Skeletal muscle cell (primary cell): ENCODE measurements around the gene SLC10A3.

Experiments used
- DNase-seq: peaks from one replicate; pipeline ENCODE4 v3.0.0-alpha.2; 2010; ENCODE audit warnings: low read depth
- H3K4me3 ChIP-seq: 2 replicates; pipeline ENCODE4 v1.5.1; 2011; ENCODE audit warnings: low read depth, mild to moderate bottlenecking, control low read depth, low read length, moderate library complexity

Gene SLC10A3

GRCh38 chrX:154490414-154491083, at the start of gene SLC10A3:
SLC10A3 (minus strand) TSS chrX:154490629; CDS start chrX:154488940, 1,689 bp downstream.
- H3K4me3 ChIP-seq, result peak within 1 kb of the TSS; percentile 66
- peak; percentile 77 for DNase-seq

DNA sequence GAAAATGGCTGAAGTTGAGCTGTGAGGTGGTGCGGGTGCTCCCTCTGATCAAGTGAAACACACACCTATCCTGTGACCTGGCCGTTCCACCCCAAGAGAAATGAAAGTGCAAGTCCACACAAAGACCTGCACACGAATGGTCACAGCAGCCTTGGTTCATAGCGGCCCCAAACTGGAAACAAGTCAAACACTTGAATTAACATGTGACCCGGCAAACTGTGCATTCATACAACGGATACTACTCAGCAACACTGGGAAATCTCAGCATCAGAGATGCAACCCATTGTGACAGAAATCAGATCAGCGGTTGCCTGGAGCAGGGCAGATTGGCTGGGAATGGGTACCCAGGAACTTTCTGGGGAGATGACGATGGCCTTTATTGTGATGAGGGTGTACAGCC, 48.6 kb upstream of the SLC10A3 start:
- no peak overlapping the region for H3K4me3 ChIP-seq
- no peak for DNase-seq

DNA sequence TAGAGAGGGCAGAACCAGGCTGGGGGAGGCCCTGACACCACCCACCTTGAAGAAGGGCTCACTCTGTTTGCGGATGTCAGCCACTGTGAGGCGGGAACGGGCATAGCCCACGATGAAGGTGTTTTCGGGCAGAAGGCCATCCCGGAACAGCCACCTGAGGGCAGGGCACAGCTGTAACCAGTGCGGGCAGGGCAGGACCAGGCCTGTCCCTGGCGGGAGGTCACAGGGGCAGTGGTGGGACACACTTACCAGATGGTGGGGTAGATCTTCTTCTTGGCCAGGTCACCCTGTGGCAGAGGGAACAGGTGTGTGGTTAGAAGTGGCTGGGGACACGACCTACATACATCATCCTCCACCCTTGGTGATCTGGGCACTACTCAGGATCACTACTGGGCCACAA, 45.5 kb upstream of the SLC10A3 start:
- no peak overlapping the region for H3K4me3 ChIP-seq
- no peak for DNase-seq

GRCh38 chrX:154534526-154535322, 44.3 kb upstream of the SLC10A3 start:
- no peak overlapping the region for H3K4me3 ChIP-seq
- no peak for DNase-seq

- DNase-seq, result no peak
- no peak overlapping the region for H3K4me3 ChIP-seq
Measured at GRCh38 chrX:154532690-154533089, 42.3 kb upstream of the SLC10A3 start.

- no peak overlapping the region for H3K4me3 ChIP-seq
- no peak for DNase-seq
Measured at GRCh38 chrX:154531626-154532025, 41.2 kb upstream of the SLC10A3 start.

GRCh38 chrX:154530286-154530685, 39.9 kb upstream of the SLC10A3 start:
- no peak overlapping the region for H3K4me3 ChIP-seq
- DNase-seq, result no peak

DNA sequence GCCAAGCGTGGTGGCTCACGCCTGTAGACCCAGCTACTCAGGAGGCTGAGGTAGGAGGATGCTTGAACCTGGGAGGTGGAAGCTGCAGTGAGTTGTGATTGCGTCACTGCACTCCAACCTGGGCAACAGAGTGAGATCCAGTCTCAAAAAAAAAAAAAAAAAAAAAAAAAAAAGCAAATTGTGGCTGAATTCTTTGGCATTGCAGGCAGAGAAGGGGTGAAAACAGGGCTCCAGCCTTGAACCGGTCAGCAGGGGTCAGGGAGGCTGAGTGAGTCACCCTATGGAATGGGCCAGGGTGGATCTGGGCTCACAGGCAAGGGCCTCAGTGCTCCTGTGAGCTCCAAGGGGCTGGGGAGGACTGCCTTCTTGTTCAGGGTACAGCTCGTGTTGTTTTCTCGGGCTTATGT, 38.8 kb upstream of the SLC10A3 start:
- DNase-seq, result no peak
- H3K4me3 ChIP-seq, result no peak overlapping the region

DNA sequence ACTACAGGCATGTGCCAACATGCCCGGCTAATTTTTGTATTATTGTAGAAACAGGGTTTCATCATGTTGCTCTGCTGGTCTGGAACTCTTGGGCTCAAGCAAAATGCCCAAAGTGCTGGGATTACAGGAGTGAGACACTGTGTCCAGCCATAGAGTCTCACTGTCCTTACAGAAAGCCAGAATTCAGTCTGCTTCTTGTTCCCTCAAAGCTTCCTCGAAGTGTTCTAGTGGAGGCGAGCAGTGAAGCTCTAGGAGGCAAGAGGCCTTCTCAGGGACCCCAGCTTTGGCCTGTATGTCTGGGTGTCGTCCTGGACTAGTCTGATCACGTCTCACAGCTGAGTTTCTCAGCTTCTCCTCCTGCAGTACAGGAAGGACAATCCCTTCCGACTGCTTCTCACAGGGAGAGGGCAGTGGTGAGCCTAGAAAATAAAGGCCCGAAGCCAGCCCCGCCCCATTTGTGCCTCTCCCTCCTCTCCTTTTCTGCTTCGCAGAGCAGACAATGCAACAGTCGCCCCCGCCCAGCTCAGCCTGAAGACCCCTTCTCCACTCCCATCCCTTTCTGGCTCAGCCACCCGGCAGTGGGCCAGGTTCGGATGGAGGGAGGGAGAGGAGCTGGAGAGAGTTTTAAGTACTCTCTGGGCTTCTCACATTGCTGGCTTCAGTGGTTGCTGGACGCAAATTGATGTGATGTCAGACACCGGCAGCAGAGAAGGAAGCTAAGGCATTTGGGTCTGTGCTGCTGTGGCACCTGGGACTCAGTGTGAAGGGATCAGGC, 36.7 kb upstream of the SLC10A3 start:
- DNase-seq, result no peak
- no peak overlapping the region for H3K4me3 ChIP-seq

DNA sequence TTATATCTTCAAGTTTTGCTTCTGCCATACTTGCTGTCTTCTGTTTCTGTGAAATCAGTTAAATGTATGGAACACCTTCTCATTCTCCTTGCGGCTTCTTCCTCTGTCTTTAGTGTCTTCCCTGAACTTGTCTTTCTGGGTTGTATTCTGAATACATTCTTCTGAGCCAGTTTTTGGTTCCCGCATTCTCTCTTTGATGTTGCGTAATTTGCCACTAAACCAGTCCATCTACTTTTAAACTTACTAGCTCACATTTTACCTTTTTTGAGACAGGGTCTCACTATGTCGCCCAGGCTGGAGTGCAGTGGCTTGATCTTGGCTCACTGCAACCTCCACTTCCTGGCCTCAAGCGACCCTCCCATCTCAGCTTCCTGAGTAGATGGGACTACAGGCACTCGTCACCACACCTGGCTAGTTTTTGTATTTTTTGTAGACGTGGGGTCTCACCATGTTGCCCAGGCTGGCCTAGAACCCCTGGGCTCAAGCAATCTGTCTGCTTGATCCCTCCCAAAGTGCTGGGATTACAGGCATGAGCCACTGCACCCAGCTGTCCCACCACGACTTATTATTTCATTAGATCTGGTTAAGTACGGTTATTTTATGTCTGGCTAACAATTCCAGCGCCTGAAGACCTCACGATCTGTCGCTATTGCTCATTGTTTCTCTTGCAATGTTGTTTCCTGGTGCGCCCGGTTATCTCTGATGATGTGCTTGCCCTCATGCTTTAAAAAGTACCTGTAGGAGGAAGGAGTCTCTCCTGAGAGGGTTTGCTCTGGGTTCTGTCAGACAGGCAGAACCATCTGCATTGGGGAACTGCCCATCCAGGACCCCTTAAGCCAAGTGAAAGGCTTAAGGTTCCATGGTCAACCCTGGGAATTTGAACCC, 35.4 kb upstream of the SLC10A3 start:
- no peak overlapping the region for H3K4me3 ChIP-seq
- DNase-seq, result no peak

- H3K4me3 ChIP-seq, result no peak overlapping the region
- no peak for DNase-seq
Measured at GRCh38 chrX:154519389-154519788, 29.0 kb upstream of the SLC10A3 start.

DNA sequence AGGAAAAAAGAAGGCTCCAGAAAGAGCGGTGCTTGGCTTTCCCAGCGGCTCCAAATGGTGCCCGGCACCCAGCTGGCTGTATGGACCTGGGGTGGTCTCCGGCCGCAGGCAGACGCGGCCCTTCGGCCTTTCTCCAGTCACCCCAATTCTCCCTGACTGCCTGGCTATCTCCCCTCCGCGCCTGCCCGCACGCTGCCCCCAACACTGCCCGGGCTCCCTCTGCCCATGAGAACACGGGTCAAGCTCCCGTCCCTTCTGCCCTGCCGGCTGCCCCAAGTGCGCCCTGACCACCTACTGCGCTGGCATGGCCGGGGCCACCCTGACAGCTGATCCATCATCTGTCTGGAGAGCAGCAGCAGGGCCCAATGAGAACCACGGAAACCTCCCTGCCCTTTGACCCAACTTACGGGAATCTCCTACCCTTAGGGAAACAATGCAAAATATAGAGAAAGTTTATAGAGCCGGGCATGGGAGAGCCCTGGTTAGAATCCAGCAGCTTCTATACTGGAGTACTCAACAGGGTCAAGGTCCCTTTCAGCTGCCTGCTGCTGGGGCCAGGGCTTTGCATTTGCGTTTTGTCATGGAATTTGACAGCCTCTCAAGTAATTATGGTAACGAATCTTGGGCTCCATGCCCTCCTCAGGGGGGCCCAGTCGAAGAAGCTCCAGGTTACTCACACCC, 26.8 kb upstream of the SLC10A3 start:
- H3K4me3 ChIP-seq, result peak overlapping the region; percentile 7

GRCh38 chrX:154516656-154517100, 26.2 kb upstream of the SLC10A3 start:
- DNase-seq, result no peak
- peak overlapping the region; percentile 48 for H3K4me3 ChIP-seq

More for the DNA sequence above, 26.8 kb upstream of the SLC10A3 start:
- no peak for DNase-seq

GRCh38 chrX:154515966-154516655, 25.7 kb upstream of the SLC10A3 start, which contains the start of gene FAM3A:
FAM3A (minus strand) TSS chrX:154516232; CDS start chrX:154515772, 460 bp downstream.
- H3K4me3 ChIP-seq, result peak within 1 kb of the TSS; percentile 62
- DNase-seq, result peak; percentile 69

DNA sequence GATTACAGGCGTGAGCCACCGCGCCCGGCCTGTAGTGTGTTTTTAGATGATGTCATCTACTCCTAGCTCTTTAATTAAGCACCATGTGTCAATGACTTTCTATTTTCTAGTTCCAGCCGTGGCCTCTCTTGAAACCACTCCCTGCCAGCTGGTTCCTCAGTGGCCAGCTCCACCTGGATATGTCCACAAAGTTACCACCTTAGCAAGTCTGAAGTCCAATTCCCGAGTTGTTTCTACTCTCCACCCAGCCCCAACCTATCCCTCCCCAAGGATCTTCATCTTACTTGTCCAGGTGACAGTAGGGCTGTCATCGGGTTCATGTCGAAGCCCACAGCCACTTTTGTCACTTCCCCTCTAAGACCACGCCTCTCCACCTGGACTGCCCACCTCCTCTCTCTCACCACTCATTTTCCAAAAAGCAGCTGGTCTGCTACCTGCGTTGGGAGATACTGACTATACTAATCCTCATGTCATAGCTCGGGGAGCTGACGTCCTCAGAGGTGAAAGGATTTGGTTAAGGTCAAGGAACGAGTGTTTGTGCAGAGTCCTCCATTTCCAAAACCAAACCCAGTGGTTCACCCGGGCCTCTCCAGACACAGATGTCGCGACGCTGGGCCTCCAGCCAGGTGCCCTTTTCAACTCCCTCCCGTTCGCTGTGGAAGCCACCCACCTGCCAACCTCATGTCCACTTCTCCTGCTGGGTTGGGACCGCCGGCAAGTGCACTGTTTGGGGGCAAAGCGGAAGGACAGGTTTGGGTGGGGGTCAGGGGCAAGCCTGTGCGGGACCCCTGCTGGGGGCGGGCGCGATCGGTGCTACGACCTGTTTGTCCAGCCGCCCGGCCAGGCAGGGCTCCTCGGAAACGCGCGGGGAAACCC, 24.9 kb upstream of the SLC10A3 start:
- peak overlapping the region; percentile 62 for H3K4me3 ChIP-seq
- DNase-seq, result no peak

DNA sequence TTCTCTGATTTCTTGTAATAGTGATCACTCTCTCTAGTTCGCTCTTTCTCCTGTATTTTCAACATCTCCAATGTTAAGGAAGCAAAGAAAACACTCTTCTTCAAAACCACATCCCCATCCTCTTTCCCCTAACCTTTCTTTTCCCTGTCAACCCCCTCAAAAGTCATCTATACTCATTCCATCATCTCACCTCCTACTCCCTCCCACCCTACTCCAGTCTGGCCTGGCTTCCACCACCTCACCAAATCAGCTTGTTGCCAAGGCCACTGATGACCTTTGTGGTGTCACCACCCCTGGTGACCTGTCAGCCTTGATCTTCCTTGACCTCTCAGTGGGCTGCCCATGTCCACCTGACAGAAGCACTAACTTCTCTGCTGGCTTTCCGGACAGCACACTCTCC, 23.3 kb upstream of the SLC10A3 start:
- no peak overlapping the region for H3K4me3 ChIP-seq
- DNase-seq, result no peak
